HG03575 (cell line): ENCODE measurements around the gene UGT1A9.

Experiments used
- ATAC-seq: cut with Tn5 transposase; IDR thresholded peaks from one replicate; pipeline ENCODE4 v1.9.1; 2021; ENCODE audit not compliant: unreplicated experiment, insufficient number of reproducible peaks, low FRiP score; ENCODE audit errors: extremely low read depth

Gene UGT1A9

DNA sequence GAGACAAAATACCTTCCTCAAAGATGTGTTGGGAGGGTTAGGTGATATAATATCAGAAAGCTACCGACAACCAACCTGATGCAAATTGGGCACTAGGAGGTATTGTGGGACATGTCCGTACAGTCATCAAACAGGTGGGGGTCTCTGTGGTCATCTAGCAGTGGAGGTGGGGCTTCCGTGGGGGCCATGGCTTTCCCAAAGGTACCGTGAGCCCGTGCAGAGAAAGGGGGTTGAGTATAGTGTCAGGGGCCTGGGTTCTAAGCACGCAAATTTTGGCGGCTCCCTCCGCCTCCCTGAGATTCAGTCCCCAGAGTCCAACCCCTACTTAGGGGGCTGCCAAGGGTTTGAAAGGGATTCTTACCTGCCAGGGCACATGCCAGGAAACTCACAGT is 150.0 kb downstream of the UGT1A9 start:
- ATAC-seq: no peak

DNA sequence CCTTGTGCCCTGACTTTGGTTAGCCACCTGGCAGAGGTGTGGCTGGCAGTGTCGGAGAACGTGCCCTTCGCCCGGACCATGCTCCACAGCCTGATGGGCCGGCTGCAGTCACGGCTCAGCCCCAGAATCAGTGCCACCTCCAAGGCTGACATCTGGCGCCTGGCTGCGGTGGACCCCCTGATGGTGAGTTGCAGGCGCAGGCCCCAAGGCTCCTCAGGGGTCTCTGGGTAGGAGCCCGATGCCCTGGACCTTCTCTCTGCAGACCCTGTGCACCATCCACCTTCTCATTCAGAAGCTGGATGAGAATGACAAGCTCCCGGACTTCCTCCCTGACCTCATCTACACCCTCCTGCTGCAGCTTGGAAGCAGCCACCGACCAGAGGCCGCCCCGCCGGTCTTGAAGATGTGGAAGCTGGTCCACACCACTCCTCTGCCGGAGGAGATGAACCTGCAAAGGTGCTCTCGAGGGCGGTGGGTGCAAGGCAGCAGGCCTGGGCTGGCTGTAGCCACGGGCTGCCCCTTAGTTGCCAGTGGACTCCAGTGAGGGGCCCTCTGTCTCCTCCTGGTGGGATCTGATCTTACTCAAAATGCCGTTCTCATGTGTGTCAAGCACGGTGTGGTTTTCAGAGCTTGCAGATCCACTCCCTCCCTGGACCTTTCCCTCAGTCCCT is 150.5 kb downstream of the UGT1A9 start:
- no peak for ATAC-seq
